Endometrium (tissue), 2 donors: ENCODE results near the gene C1orf174.

Experiments used
- FAIRE-seq: peaks from 2 replicates; lab custom pipeline; 2012; peaks lifted over from hg19 to GRCh38; lab: Jason Lieb, UNC
- donor health status: control.
- donor health status: control.

C1orf174 gene

GRCh38 chr1:3868464-3869006, 31.5 kb downstream of the C1orf174 start:
- no peak for FAIRE-seq

DNA sequence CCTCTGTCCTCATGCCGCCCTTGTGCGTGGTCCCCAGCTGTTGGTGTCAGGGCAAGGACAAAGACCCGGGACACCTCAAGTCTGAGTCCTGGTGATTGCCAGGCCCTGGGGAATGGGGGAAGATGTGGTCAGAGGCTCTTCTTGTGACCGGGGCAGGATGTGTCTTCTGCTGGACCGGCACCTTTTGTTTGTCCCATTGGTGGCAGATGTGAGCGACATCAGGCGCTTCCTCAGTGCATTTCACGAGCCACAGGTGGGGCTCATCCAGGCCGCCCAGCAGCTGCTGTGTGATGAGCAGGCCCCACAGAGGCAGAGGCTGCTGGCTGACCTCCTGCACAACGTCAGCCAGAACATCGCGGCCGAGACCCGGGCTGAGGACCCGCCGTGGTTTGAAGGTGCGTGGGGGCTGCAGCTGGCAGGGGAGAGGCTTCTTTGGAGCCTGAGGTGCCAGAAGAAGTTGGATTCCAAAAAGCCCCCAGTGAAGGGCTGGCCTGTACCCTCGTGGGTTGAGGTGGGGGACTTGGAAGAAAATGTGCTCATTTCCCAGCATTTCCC, 34.4 kb downstream of the C1orf174 start:
- FAIRE-seq = no peak

DNA sequence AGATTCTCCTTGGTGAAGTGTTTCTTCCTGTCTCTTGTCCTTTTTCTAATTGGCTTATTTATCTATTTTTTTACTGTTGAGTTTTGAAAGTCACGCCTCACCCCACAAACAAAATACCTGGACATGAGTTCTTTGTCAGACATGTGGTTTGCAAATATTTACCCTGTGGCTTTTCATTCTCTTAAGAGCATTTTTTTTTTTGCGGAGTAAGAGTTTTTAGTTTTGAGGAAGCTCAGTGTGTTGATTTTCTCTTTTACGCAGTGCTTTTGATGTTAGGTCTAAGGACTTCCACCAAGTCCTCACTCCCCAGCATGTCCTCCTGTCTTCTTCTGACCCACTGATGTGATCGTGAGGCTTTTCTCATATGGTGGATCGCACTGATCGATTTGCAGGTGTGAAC, 35.2 kb downstream of the C1orf174 start:
- no peak for FAIRE-seq

GRCh38 chr1:3863231-3863935, 36.7 kb downstream of the C1orf174 start:
- no peak for FAIRE-seq

- no peak for FAIRE-seq
Observed at GRCh38 chr1:3858231-3858981, 41.7 kb downstream of the C1orf174 start.

DNA sequence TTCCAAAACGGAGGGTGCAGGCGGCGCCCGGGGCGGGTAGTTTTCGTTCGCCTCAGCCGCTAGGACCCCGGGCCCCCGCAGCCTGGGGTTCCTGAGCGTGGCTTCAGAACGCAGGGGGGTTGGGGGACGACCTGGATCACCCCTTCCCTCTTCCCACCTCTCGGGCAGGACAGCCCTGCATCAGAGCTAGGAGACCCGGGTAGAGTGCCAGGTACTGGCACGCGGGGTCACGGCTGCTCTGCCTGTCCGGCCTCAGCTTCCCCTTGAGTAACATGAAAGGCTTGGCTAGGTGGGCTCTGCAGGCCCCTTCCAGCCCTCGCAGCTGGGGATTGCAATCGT, 42.3 kb downstream of the C1orf174 start:
- FAIRE-seq = no peak

DNA sequence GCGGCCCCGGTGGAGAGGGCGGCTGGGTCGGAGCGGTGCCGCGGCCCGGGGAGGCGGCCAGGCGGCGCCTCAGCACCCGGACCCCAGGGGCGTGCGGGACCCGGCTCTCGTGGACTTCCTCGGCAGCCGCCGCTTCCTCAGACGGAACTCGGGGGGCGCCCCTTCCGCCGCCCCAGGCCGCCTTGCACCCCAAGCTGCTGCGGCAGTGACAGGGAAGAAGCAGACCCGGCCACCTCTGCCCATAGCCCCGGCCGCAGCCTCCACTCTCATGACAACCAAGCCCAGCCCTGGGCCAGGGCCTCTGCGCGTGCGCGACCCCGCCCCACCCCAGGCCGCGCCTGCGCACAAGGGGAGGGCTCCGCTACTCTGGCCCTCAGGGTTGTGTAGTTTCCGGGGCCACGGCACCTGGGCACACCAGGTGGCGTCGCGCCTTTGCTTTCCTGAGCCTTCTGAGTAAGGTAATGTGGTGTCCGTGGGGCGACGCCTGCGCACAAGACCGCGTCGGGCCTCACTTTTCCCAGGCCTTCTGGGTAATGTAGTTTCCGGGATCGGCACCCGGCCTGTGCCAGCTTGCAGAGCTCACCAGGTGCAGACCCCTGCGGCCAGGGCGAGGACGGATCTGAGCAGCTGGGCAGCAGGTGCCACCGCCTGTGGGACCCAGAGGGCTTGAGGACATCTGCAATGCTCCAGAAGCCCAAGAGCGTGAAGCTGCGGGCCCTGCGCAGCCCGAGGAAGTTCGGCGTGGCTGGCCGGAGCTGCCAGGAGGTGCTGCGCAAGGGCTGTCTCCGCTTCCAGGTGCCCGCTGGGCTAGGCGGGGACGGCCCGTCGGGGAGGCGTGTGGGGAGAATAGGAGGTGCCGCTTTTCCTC, 42.9 kb downstream of the C1orf174 start, which contains the start of the genes CEP104 and DFFB:
CEP104 (minus strand) TSS at position 289 of the 868 bp plus-strand sequence. CDS start 4,804 bp downstream, outside the sequence.
DFFB (plus strand) TSS at position 554 of the 868 bp plus-strand sequence; CDS start at position 682, 128 bp downstream.
- FAIRE-seq = no peak

- no peak for FAIRE-seq
Observed at GRCh38 chr1:3852711-3853485, 47.2 kb downstream of the C1orf174 start.

DNA sequence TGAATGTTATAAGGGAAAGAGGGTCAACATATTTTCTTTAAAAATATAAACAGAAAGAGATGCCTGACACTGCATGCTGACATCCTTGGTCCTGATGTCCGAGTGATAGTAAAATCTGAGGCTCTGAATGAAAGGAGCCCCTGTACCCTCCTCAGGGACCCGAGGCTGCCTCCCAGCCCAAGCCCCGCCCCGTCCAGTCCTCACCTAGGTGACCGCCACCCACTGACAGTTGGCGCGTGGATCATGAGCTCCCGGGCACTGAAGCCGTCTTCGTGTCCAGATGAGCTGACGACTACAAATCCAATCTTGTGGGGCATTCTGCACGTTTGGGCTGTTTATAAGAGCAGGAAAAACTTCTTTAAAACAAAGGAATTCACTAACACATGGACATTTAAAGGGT, 48.0 kb downstream of the C1orf174 start:
- FAIRE-seq = no peak

GRCh38 chr1:3851292-3851691, 48.8 kb downstream of the C1orf174 start:
- FAIRE-seq = no peak

DNA sequence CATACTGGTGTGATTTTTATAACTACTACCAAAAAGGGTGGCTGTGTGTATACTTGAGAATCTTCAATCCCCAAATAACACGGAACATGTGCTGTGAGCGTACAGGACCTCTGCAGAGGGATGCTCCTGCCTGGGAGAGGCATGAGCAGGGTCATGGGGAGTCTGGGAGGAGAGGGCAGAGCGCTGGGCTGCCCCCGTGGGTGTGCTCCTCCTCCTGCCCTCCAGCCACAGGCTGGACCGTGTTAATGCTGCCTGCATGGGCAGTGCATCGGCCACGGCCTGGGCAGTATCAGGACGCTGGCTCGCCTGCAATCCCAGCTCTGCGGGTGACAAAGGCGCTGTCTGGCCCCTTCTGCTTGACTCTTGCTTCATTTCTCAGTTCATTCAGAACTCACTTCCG, 49.2 kb downstream of the C1orf174 start:
- FAIRE-seq = no peak

GRCh38 chr1:3847081-3847480, 53.0 kb downstream of the C1orf174 start:
- no peak for FAIRE-seq

GRCh38 chr1:3846541-3846940, 53.5 kb downstream of the C1orf174 start:
- FAIRE-seq = no peak

DNA sequence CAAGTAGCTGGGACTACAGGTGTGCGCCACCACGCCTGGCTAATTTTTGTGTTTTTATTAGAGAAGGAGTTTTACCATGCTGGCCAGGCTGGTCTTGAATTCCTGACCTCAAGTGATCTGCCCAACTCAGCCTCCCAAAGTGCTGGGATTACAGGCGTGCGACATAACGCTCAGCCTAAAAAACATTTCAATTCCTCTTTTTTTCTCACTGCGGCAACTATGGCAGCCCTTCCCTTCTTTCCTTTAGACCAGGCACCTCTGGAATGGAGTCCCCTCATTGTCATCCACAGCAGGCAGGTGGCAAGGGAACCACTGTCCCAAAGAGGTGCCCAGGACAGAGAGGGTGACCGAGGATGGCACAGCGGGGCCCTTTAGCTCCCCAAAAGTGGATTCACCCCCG, 57.2 kb downstream of the C1orf174 start:
- no peak for FAIRE-seq

DNA sequence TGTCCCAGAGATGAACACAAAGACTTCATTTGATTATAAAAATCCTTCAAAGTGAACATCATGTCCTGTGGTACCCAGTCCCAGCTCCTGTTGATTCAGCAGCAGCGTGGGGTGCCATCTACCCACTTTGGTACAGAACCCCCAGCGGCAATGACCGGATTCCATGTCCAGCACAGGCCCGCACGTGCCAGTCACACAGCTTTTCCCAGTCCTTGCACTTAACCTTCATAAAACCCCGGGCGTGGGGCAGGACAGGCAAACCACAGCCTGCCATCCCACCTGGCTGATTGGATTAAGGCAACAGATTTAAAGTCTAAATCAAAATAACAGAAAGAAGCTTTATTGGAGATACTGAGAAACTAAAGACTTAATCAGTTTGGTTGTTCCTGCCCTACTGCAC, 58.6 kb downstream of the C1orf174 start:
- FAIRE-seq = no peak
